MM.1S (cell line): ENCODE measurements around the gene TRMT1L.

Source experiments
- DNase-seq: peaks from one replicate; pipeline ENCODE4 v3.0.0-alpha.2; 2015
- H2AFZ ChIP-seq: fragments of 300-600 bp; sonication (generic); 2 replicates; pipeline ENCODE4 v1.6.0; 2016; ENCODE audit warnings: antibody characterized with exemption, low read length
- H3F3A ChIP-seq: fragments of 300-600 bp; sonication (generic); 2 replicates; pipeline ENCODE4 v1.6.1; 2016; ENCODE audit warnings: mild to moderate bottlenecking, antibody characterized with exemption, low read length, moderate library complexity, mixed read lengths; ENCODE audit not compliant: insufficient read depth
- H3K27ac ChIP-seq: fragments of 300-600 bp; sonication (generic); 2 replicates; pipeline ENCODE4 v1.5.1; 2016; ENCODE audit warnings: mild to moderate bottlenecking, low read length
- H3K27me3 ChIP-seq: fragments of 300-600 bp; sonication (generic); replicated peaks from 2 replicates; pipeline ENCODE4 v1.6.0; 2016; ENCODE audit warnings: low read length; ENCODE audit not compliant: insufficient read depth
- H3K36me3 ChIP-seq: fragments of 300-600 bp; sonication (generic); replicated peaks from 2 replicates; pipeline ENCODE4 v1.6.1; 2016; ENCODE audit warnings: mild to moderate bottlenecking, low read length, mixed read lengths; ENCODE audit not compliant: insufficient read depth
- H3K4me1 ChIP-seq: fragments of 300-600 bp; sonication (generic); 2 replicates; pipeline ENCODE4 v1.6.1; 2016; ENCODE audit warnings: low read length, mixed read lengths
- H3K4me2 ChIP-seq: fragments of 300-600 bp; sonication (generic); 2 replicates; pipeline ENCODE4 v1.6.0; 2016; ENCODE audit warnings: low read depth, low read length
- H3K4me3 ChIP-seq: fragments of 300-600 bp; sonication (generic); 2 replicates; pipeline ENCODE4 v1.5.1; 2016; ENCODE audit warnings: low read length, mixed read lengths
- H3K79me2 ChIP-seq: fragments of 300-600 bp; sonication (generic); 2 replicates; pipeline ENCODE4 v1.6.1; 2016; ENCODE audit warnings: mixed run types, low read length, mixed read lengths
- H3K9ac ChIP-seq: fragments of 300-600 bp; sonication (generic); 2 replicates; pipeline ENCODE4 v1.6.1; 2016; ENCODE audit warnings: low read length, mixed read lengths
- H3K9me2 ChIP-seq: fragments of 300-600 bp; sonication (generic); replicated peaks from 2 replicates; pipeline ENCODE4 v1.6.1; 2016; ENCODE audit warnings: mild to moderate bottlenecking, low read length, mixed read lengths; ENCODE audit not compliant: insufficient read depth
- H3K9me3 ChIP-seq: fragments of 300-600 bp; sonication (generic); replicated peaks from 2 replicates; pipeline ENCODE4 v1.6.1; 2016; ENCODE audit warnings: mild to moderate bottlenecking, low read length, mixed read lengths; ENCODE audit not compliant: insufficient read depth
- H4K20me1 ChIP-seq: fragments of 300-600 bp; sonication (generic); 2 replicates; pipeline ENCODE4 v1.6.1; 2016; ENCODE audit warnings: mild to moderate bottlenecking, low read length, moderate library complexity, mixed read lengths; ENCODE audit not compliant: insufficient read depth
- EZH2 ChIP-seq: fragments of 300-600 bp; sonication (generic); optimal IDR thresholded peaks from 2 replicates; pipeline ENCODE3; 2017; ENCODE audit warnings: low read depth, mild to moderate bottlenecking, antibody characterized with exemption, low read length, mixed read lengths
- EZH2phosphoT487 ChIP-seq: fragments of 300-600 bp; sonication (generic); IDR thresholded peaks from 2 replicates; pipeline ENCODE4 v1.6.1; 2018; ENCODE audit warnings: antibody characterized with exemption, low read length
- TF ChIP-seq, protein P1 (sequence below): fragments of 300-600 bp; sonication (generic); IDR thresholded peaks from 2 replicates; pipeline ENCODE4 v1.5.1; 2016; ENCODE audit warnings: antibody characterized with exemption, low read length, mixed read lengths

Gene TRMT1L

DNA sequence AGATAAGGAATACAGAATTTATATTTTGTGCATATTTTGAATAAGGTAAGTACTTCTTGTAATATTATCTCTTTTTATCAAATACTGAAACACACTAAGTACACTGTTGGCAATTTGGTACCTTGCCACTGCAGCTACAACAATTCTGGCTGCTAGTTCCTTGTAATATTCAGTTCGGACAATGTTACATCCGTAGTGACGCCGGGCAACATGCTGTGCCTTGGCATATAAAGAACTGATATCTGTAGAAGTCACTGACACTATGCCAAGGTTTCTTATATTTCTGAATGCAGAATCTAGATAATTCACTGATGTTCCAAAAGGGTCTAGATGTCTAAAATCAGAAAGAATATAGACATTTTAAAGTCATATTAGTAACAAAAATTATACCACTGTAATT, 17.5 kb downstream of the TRMT1L start:
- H3K4me1 ChIP-seq = no peaks in the 10 kb centered on the region
- no peaks in the 10 kb centered on the region for H3K79me2 ChIP-seq
- H3K27me3 ChIP-seq = no peaks in the 10 kb centered on the region
- H3K36me3 ChIP-seq = no peaks in the 10 kb centered on the region; the same call in 1 of the 2 replicates
- no peak overlapping the region for H3K27ac ChIP-seq
- DNase-seq = no peak
- no peak overlapping the region for H3K9ac ChIP-seq
- H3K4me3 ChIP-seq = no peak overlapping the region
- H3K9me2 ChIP-seq = no peaks in the 10 kb centered on the region
- no peak overlapping the region for H2AFZ ChIP-seq
- no peaks in the 10 kb centered on the region for H3K9me3 ChIP-seq
- TF ChIP-seq EZH2 (no peak), EZH2phosphoT487 (no peak)
- TF ChIP-seq, protein P1, sequence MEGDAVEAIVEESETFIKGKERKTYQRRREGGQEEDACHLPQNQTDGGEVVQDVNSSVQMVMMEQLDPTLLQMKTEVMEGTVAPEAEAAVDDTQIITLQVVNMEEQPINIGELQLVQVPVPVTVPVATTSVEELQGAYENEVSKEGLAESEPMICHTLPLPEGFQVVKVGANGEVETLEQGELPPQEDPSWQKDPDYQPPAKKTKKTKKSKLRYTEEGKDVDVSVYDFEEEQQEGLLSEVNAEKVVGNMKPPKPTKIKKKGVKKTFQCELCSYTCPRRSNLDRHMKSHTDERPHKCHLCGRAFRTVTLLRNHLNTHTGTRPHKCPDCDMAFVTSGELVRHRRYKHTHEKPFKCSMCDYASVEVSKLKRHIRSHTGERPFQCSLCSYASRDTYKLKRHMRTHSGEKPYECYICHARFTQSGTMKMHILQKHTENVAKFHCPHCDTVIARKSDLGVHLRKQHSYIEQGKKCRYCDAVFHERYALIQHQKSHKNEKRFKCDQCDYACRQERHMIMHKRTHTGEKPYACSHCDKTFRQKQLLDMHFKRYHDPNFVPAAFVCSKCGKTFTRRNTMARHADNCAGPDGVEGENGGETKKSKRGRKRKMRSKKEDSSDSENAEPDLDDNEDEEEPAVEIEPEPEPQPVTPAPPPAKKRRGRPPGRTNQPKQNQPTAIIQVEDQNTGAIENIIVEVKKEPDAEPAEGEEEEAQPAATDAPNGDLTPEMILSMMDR = no peak
- H3F3A ChIP-seq = no peaks in the 10 kb centered on the region
- no peaks in the 10 kb centered on the region for H4K20me1 ChIP-seq
- no peak overlapping the region for H3K4me2 ChIP-seq

DNA sequence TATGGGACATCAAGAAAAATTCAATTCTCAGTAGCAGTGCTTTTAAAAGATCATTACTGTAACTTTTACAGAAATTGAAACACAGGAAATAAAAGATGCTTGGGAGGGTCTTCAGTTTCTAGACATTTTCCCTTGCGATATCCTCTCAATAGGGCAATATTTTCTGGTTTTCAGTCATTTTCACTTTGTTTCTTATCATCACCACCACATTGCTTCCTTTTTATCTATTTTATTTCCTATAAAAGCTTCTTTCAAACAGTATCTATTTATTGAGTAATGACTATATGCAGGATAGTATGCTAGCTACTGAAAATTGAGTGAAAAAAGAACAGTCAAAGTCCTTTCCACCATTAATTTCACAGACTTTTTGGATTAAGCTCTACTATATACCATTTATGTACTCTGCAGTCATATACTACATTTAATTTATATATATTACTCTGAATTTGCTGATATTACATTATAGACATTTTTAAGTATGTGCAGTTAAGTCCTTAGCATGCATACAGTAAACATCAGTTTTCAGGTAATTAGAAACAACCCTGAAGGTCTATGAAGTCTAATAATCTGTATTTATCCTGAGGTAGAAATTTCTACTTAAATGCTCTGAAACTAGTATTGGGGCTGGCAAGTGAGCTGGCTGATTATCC, 18.7 kb downstream of the TRMT1L start:
- no peak overlapping the region for H3K9ac ChIP-seq
- H3K4me2 ChIP-seq = no peak overlapping the region
- no peaks in the 10 kb centered on the region for H3K9me2 ChIP-seq
- H3K27ac ChIP-seq = no peak overlapping the region
- no peaks in the 10 kb centered on the region for H3K27me3 ChIP-seq
- TF ChIP-seq EZH2 (no peak), EZH2phosphoT487 (no peak)
- TF ChIP-seq, protein P1 = no peak
- no peaks in the 10 kb centered on the region for H3K79me2 ChIP-seq
- no peak overlapping the region for H2AFZ ChIP-seq
- no peaks in the 10 kb centered on the region for H3K36me3 ChIP-seq
- H3K4me3 ChIP-seq = no peak overlapping the region
- H3K4me1 ChIP-seq = no peaks in the 10 kb centered on the region
- H3F3A ChIP-seq = no peaks in the 10 kb centered on the region
- no peaks in the 10 kb centered on the region for H4K20me1 ChIP-seq
- H3K9me3 ChIP-seq = no peaks in the 10 kb centered on the region
- DNase-seq = no peak

DNA sequence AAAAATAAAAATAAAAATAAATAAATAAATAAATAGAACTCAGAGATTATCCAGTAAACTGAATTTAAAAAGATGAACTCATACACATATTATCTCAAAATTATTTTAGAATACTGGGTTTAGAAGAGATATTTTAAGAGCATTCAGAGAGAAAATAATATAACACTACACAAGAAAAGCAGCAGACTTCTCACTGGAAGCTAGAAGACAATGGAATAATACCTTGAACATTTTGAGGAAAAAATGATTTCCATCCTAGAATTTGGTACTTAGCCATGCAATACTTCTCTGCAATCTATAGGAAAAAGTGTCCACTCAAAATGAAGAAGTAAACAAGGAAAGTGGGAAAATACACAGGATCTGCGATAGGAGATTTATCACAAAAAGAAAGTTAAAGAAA, 24.2 kb downstream of the TRMT1L start:
- Histone ChIP-seq H3F3A (no peaks in the 10 kb centered on the region), H3K4me3 (no peak overlapping the region), H3K9ac (no peak overlapping the region), H3K9me2 (no peaks in the 10 kb centered on the region), H3K36me3 (no peaks in the 10 kb centered on the region), H3K27me3 (no peaks in the 10 kb centered on the region), H3K4me2 (no peak overlapping the region), H2AFZ (no peak overlapping the region), H3K4me1 (no peaks in the 10 kb centered on the region), H3K27ac (no peak overlapping the region), H3K79me2 (no peaks in the 10 kb centered on the region), H3K9me3 (no peaks in the 10 kb centered on the region), H4K20me1 (no peaks in the 10 kb centered on the region)
- no peak for DNase-seq
- TF ChIP-seq EZH2 (no peak), EZH2phosphoT487 (no peak)
- TF ChIP-seq, protein P1 = no peak
